ENCODE measurements around the gene CAMK2N2.
"Not testable (repeated sequence)": the region's sequence is repeated elsewhere in the genome, so short reads cannot be mapped to it uniquely, and the experiment has no call there.

CAMK2N2 gene

DNA sequence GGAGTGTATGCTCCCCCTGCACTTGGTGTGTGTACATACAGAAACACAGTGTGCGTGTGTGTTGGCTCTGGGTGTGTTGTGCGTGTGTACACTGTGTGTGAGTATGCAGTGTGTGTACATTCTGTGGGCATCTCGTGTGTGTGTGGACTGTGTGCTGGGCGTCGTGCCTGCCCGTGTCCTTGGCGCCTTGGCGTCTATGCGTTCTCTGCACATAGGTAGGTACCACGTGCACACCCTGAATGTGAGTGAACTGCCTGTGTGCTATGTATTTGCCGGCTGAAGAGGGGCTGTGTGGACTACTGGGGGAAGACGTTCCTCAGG lies 14.0 kb upstream of the CAMK2N2 start:
- DNase-seq (ENCODE audit: low read depth in 1 of 2, low spot score in 1 of 2), result no peak

DNA sequence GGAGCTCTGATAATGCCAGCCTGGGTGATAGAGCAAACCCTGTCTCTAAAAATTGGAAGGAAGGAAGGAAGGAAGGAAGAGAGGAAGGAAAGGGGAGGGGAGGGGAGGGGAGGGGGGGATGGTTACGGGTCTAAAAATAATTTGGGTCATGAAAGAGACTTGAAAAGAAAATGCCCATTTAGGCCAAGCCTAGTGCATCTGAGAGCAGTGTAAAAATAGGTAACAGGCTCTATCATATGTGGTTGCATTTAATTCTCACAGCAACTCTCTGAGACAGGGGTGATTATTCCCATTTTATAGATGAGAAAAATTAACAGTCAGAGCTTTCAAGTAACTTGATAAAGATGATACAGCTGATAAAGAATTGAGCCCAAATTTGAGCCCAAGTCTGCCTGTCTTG lies 10.9 kb upstream of the CAMK2N2 start:
- no peak for DNase-seq (ENCODE audit: low read depth in 1 of 2, low spot score in 1 of 2)

DNA sequence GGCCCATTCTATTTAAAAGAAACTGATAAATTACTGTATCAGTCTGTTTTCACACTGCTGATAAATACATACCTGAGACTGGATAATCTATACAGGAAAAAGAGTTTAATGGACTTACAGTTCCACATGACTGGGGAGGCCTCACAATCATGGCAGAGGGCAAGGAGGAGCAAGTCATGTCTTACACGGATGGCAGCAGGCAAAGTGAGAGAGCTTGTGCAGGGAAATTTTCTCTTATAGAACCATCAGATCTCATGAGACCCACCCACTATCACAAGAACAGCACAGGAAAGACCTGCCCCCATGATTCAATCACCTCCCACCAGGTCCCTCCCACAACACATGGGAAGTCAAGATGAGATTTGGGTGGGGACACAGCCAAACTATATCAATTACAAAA lies 5.9 kb upstream of the CAMK2N2 start:
- not testable (repeated sequence) for DNase-seq (ENCODE audit: low read depth in 1 of 2, low spot score in 1 of 2)

DNA sequence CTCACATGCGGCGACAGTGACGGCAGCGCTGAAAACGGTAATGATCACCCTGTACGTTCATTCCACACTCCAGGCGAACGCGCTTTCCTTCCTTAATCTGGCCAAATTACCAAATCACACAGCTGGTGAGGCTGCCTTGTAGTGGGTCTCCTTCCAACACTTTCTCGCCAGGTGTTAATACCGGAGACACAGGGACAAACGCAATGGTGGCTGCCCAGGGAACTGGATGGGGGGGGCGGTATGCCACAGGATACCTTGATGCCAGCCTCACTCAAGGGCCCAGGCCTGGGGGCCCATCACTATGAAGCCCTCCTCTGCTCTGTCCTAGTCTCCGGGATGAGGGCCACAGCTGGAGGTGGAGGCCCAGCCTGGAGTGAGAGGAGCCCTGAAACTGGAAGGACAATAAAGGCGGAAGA lies 1.4 kb upstream of the CAMK2N2 start:
- DNase-seq (ENCODE audit: low read depth in 1 of 2, low spot score in 1 of 2), result no peak

DNA sequence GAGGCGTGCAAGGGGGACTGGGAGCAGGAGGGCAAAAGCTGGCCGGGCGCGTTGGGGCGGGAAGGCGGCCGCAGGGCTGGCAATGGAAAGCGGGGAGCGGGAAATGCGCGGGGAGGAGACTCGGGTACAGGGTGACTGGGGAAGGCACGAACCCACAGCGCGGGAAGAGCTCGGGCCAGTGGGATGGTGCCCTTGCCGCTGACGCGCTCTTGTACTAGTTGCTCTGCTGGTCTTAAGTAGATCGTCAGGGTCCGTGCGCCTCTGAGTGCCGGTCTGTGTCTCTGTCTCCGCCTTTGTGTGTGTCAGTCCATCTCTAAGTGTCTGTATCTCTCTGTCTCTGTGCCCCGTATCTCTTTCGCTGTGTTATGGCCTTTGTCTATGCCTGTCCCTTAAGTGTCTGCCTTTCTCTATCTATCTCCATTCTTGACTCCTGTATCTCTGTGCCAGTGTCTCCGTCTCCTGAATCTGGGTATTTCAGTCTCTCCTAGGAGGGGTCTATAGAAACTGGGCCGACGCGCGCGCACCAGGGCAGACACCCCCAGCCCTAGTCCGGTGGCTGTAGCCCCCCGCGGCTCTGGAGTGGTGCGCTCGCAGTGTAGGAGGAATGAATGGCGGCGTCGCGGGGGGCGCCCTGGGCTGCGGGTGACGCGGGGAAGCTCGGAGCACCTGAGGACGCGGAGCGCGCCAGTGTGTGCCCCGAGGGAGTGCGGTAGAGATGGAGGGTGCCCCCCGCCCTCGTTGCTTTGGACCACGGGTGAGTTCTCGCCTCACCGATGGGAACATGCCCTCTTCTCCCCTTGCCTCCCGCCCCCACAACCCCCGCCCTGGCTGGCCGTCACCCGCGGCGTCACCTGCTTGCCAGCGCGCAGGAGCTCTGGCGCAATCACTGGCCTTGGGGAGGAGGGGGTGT lies 756 bp upstream of the CAMK2N2 start:
- no peak for DNase-seq (ENCODE audit: low read depth in 1 of 2, low spot score in 1 of 2)

GRCh38 chr3:184260724-184261269 lies 556 bp downstream of the CAMK2N2 start:
- no peak for DNase-seq (ENCODE audit: low read depth in 1 of 2, low spot score in 1 of 2)

- DNase-seq (ENCODE audit: low read depth in 1 of 2, low spot score in 1 of 2), result peak in 1 of 2 donors; percentile 42
Measured at GRCh38 chr3:184259878-184260723, 1.3 kb downstream of the CAMK2N2 start.

DNA sequence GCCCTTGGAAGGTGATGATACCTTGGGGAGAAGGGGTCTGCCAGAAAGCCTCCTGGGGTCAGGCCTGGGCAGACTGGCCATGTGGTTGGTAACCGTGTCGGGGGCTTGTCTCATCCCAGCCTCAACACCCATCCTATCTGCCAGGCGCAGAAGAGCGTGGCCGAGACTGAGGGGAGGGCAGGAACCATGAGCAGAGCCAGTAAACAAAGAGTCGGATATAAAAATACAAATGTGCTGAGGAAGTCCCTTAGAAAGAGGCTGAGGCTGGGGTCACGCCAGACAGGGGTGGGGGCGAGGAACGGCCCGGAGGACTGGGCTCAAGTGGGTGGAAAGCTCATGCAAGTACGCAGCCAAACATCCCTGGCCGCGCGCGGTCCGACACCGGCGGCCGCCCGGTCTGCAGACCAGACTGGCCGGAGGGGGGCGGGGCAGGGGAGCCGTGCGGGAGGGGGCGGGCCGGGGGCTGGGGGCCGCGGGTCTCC lies 1.9 kb downstream of the CAMK2N2 start:
- no peak for DNase-seq (ENCODE audit: low read depth in 1 of 2, low spot score in 1 of 2)

DNA sequence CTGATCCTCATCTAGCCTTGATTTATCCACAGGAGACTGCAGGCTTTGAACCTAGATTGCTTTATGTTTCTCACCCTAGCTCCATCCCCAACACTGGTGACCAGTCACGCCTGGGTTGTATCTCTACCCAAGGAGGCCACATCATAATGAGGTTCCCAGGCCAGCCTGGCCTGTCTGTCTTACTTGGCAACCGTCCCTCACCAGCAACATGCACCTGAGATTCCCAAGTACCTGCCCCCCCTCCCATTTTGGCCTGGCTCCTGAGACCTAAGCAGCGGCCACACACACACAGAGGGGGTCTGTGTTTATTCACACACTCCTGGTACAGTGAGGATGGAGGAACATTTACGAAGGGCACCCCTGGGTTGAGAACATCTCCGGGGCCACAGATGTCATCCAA lies 2.4 kb downstream of the CAMK2N2 start:
- DNase-seq (ENCODE audit: low read depth in 1 of 2, low spot score in 1 of 2), result no peak

GRCh38 chr3:184257083-184257915 lies 4.1 kb downstream of the CAMK2N2 start:
- no peak for DNase-seq (ENCODE audit: low read depth in 1 of 2, low spot score in 1 of 2)

- DNase-seq (ENCODE audit: low read depth in 1 of 2, low spot score in 1 of 2), result no peak
Measured at GRCh38 chr3:184255291-184256039, 5.9 kb downstream of the CAMK2N2 start.

DNA sequence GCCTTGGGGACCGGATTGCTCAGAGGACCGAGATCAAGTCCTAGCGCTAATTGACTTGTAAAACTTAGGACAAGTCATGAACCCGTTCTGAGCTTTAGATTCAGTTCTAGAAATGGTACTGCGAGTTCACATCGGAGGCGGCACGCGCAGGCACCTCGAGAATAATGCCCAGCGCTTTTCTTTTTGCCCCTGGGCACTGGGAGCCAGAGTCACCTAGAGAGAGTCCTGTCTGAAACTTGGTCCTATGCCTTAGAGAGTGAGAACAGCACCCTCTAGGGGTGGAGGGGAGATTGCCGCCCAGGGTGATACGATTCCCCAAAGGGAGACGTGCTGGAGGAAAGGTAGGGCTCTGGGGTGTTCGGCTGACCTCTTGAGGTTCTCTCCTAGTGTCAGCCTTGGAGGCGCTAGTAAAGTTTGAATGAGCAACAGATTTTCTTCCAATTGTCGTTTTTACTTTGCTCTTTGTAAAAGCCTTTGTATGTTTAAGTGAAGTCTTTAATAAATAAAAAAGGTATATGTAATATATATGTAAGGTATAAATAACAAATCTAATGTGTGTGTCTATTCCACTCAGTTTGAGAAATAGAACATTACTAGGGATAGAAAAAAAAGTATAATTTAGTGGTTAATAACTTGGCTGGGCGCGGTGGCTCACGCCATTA lies 11.1 kb downstream of the CAMK2N2 start:
- peak; percentile 76 to 81 for DNase-seq (ENCODE audit: low read depth in 1 of 2, low spot score in 1 of 2)

DNA sequence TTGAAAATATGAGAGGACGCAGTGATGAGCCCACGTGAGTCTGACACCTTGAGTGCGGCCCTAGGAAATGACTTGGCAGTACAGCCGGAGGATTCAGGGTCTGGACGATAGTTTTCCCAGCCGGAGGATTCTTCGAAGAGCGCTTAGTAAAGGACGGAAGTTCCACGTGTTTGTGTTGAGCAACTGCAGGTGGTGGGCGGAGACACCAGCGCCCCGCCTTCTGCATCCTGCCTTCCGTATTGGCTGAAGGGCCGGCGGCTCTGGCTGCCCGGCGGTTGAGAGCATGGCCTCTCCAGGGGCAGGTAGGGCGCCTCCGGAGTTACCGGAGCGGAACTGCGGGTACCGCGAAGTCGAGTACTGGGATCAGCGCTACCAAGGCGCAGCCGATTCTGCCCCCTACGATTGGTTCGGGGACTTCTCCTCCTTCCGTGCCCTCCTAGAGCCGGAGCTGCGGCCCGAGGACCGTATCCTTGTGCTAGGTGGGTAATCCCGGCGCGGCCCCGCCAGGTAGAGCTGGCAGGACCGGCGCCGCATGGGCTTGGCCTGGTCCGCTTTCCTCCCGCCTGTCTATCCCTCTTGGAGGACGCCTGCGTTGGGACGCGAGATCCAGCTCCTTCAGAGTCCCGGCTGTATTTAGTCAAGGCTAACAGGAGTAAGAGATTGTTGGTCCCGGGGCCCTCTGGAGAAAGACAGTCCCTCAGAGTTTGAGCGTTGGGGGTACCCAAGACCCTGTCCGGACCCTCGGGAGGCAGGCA lies 11.8 kb downstream of the CAMK2N2 start, which contains the start of gene EEF1AKMT4:
TSS of gene EEF1AKMT4 (plus strand) at position 261 of the 755 bp plus-strand sequence. CDS start at position 284, 23 bp downstream.
- DNase-seq (ENCODE audit: low read depth in 1 of 2, low spot score in 1 of 2), result peak; percentile 91 to 92

DNA sequence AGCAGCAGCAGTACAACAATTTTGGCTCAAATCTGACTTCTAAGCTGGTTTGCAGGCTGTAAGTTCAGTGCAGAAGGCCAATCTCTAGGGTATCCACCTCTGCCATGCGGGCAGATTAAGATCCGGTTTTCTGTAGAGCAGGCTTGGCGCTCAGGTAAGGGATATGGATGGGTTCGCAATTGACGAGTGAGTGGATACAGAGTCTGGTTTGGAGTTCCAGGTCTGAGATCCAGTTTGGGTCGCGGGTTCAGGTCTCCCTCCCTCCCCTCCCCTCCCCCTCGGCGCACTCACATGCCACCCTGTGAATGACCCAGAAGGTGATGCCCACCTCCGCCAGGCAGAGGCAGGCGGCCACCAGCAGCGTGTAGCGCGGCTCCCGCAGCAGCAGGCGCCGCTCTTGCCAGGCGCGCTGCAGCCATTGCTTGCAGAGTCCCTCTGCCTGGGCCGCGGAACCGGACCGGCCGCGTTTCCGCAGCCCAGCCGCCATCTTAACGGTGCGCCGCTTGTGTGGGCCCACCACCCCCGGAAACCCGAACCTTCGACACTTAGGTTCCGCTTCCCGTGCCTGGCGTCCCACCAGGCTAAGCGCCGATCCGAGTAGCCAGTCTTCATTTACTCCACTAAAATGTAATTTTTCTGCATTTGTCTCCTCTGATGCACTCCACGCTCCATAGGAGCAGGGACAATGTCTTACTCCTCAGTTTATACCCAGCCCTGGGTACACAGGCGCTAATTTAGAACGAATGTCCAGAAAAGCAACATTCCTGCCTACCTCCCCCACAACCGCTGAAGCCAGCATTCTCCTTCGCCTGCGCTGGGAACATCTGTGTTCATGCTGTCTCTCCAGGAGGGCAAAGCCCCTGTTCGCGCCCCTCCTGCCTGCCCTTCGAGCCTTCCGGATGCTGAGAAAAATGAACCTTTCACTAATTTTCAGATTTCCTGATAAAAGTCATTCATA lies 12.6 kb downstream of the CAMK2N2 start, which contains the start of gene ALG3:
TSS of gene ALG3 (minus strand) at position 509 of the 958 bp plus-strand sequence. CDS start at position 487, 22 bp downstream.
- DNase-seq (ENCODE audit: low read depth in 1 of 2, low spot score in 1 of 2), result peak; percentile 74 to 83

DNA sequence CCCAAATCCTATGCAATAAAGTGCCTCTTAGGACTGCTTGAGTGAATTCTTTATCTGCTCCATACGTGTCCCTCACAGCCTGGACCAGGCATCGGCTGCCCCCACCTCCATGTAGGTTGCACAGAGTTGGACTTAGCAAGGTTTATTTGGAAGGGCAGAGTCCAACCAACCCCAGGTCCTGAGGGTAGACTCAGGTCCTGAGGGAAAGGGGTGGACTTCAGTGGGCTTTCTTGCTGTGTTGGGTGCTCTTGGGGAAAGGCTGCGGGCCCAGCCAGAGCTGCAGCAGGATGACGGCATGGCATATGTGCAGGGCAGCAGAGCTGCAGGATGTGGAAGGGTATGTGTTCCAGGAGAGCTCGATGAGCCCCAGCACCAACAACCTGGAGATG lies 19.1 kb downstream of the CAMK2N2 start:
- no peak for DNase-seq (ENCODE audit: low read depth in 1 of 2, low spot score in 1 of 2)

DNA sequence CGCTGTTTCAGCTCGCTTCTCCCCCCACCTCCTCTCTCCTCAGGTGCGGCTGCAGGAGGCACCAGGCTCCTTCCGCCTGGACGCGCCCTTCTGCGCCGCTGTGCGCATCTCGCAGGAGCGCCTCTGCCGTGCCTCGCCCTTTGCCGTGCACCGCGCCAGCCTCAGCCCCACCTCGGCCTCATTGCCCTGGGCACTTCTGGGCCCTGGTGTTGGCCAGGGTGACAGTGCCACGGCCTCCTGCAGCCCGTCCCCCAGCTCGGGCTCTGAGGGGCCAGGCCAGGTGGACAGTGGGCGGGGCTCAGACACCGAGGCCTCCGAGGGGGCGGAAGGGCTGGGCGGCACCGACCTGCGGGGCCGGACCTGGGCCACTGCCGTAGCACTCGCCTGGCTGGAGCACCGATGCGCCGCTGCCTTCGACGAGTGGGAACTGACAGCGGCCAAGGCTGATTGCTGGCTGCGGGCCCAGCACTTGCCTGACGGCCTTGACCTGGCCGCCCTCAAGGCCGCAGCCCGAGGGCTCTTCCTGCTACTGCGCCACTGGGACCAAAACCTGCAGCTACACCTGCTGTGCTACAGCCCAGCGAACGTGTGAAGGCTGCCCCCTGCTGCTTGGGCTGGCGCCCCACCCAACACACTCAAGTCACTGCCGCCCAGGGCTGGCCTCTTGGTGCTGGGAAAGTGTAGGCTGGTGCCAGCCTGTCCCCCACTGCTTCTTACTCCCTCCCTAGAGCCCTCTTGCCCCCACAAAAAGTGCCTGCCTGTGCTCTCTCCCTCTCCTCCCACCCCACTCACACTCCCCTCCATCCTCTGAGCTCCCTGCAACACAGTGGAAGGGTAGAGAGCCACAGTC lies 19.7 kb downstream of the CAMK2N2 start:
- DNase-seq (ENCODE audit: low read depth in 1 of 2, low spot score in 1 of 2), result no peak

GRCh38 chr3:184241141-184241446 lies 20.3 kb downstream of the CAMK2N2 start:
- no peak for DNase-seq (ENCODE audit: low read depth in 1 of 2, low spot score in 1 of 2)

All from stimulated activated CD4-positive, alpha-beta T cell treated with anti-CD3 and anti-CD28 coated beads, Interleukin-15, amount 100 ng/mL, for 1 hour (primary cell).